Measurements from ENCODE around the gene SYNGR2.

The SYNGR2 gene

GRCh38 chr17:78173097-78173715 is 4.8 kb downstream of the SYNGR2 start:
- TF ChIP-seq CTCF (IDR thresholded peaks at IDR 0.05; ENCODE audit: extremely low read depth, missing control alignments): no peak

GRCh38 chr17:78174346-78174869 is 6.0 kb downstream of the SYNGR2 start:
- TF ChIP-seq CTCF (IDR thresholded peaks at IDR 0.05; ENCODE audit: extremely low read depth, missing control alignments): no peak
- DNase-seq (ENCODE audit: low spot score): no peak

More at GRCh38 chr17:78173097-78173715, 4.8 kb downstream of the SYNGR2 start:
- peak; percentile 78 for DNase-seq (ENCODE audit: low spot score)

GRCh38 chr17:78174870-78175642 is 6.7 kb downstream of the SYNGR2 start:
- DNase-seq (ENCODE audit: low spot score): no peak
- peak; percentile 1 for TF ChIP-seq CTCF (IDR thresholded peaks at IDR 0.05; ENCODE audit: extremely low read depth, missing control alignments)

- DNase-seq (ENCODE audit: low spot score): no peak
- no peak for TF ChIP-seq CTCF (IDR thresholded peaks at IDR 0.05; ENCODE audit: extremely low read depth, missing control alignments)
Observed at GRCh38 chr17:78175643-78175981, 7.2 kb downstream of the SYNGR2 start.

GRCh38 chr17:78176548-78177025 is 8.2 kb downstream of the SYNGR2 start:
- peak; percentile 75 for DNase-seq (ENCODE audit: low spot score)
- peak; percentile 96 for TF ChIP-seq CTCF (IDR thresholded peaks at IDR 0.05; ENCODE audit: extremely low read depth, missing control alignments)

GRCh38 chr17:78179372-78179771 is 11.0 kb downstream of the SYNGR2 start:
- TF ChIP-seq CTCF (IDR thresholded peaks at IDR 0.05; ENCODE audit: extremely low read depth, missing control alignments): no peak
- no peak for DNase-seq (ENCODE audit: low spot score)

- no peak for TF ChIP-seq CTCF (IDR thresholded peaks at IDR 0.05; ENCODE audit: extremely low read depth, missing control alignments)
- no peak for DNase-seq (ENCODE audit: low spot score)
Observed at GRCh38 chr17:78180083-78180482, 11.7 kb downstream of the SYNGR2 start.

All from GM20000 (cell line).